HEK293 (cell line): ENCODE measurements around the gene IPO5.

Experiments used
- CTCF ChIA-PET: fragments of 350-600 bp; formaldehyde crosslinking; extraction: SDS; loops from one replicate; lab custom pipeline; 2021; ENCODE audit warnings: antibody characterized with exemption; lab: Yijun Ruan, JAX
- POLR2A ChIA-PET: fragments of 300-600 bp; formaldehyde crosslinking; extraction: SDS; loops from one replicate; lab custom pipeline; 2020; ENCODE audit warnings: antibody characterized with exemption, inconsistent platforms; lab: Yijun Ruan, JAX
- H3K27ac ChIP-seq: fragments of 200-500 bp; sonication (Bioruptor generic); 2 replicates; pipeline ENCODE4 v1.5.1; 2014; ENCODE audit warnings: low read depth, low read length, control low read depth, inconsistent platforms; ENCODE audit errors: extremely low read depth
- H3K36me3 ChIP-seq, 2 experiments: fragments of 200-500 bp in 1 of 2; sonication (Bioruptor generic) in 1 of 2; 1 replicate in 1 of 2; 2 replicates in 1 of 2; pipeline ENCODE4 v1.5.1; 2014 to 2017; ENCODE audit warnings: inconsistent platforms in 2 of 2, low read length in 2 of 2; ENCODE audit not compliant: control insufficient read depth in 2 of 2, insufficient read depth in 1 of 2
- H3K4me1 ChIP-seq: fragments of 200-500 bp; sonication (Bioruptor generic); 2 replicates; pipeline ENCODE4 v1.5.1; 2014; ENCODE audit warnings: mild to moderate bottlenecking, low read length, inconsistent platforms; ENCODE audit not compliant: control insufficient read depth, insufficient read depth
- H3K4me3 ChIP-seq: 2 replicates; pipeline ENCODE4 v1.5.1; 2011; ENCODE audit warnings: low read depth, mild to moderate bottlenecking, control low read depth, low read length, moderate library complexity
- H3K9me3 ChIP-seq: fragments of 200-500 bp; sonication (Bioruptor generic); 2 replicates; pipeline ENCODE4 v1.5.1; 2014; ENCODE audit warnings: low read depth, low read length, inconsistent platforms; ENCODE audit not compliant: control insufficient read depth, insufficient read depth
- GLIS2 ChIP-seq: fragments of 450-650 bp; formaldehyde crosslinking; IDR thresholded peaks from 2 replicates; pipeline ENCODE4 v1.5.1; 2016; ENCODE audit warnings: missing biosample characterization, missing genetic modification characterization
- KLF8 ChIP-seq: fragments of 450-650 bp; formaldehyde crosslinking; IDR thresholded peaks from 2 replicates; pipeline ENCODE4 v1.5.1; 2016; ENCODE audit warnings: missing biosample characterization, missing genetic modification characterization
- PRDM1 ChIP-seq: fragments of 450-650 bp; formaldehyde crosslinking; IDR thresholded peaks from 2 replicates; pipeline ENCODE4; 2016; ENCODE audit warnings: missing biosample characterization, missing genetic modification characterization
- PRDM6 ChIP-seq: fragments of 450-650 bp; formaldehyde crosslinking; IDR thresholded peaks from 2 replicates; pipeline ENCODE4 v1.5.1; 2017; ENCODE audit warnings: missing biosample characterization, missing genetic modification characterization
- SALL2 ChIP-seq: fragments of 450-650 bp; formaldehyde crosslinking; IDR thresholded peaks from 2 replicates; pipeline ENCODE4 v1.5.0; 2017; ENCODE audit warnings: missing biosample characterization, mild to moderate bottlenecking, missing genetic modification characterization, borderline replicate concordance
- SP7 ChIP-seq: fragments of 450-650 bp; formaldehyde crosslinking; IDR thresholded peaks from 2 replicates; pipeline ENCODE4 v1.5.1; 2016; ENCODE audit warnings: missing biosample characterization, missing genetic modification characterization
- ZBTB20 ChIP-seq: fragments of 450-650 bp; formaldehyde crosslinking; IDR thresholded peaks from 2 replicates; pipeline ENCODE4 v1.5.1; 2016; ENCODE audit warnings: missing biosample characterization, missing genetic modification characterization
- ZNF133 ChIP-seq: fragments of 450-650 bp; formaldehyde crosslinking; IDR thresholded peaks from 2 replicates; pipeline ENCODE4 v1.5.1; 2016; ENCODE audit warnings: missing biosample characterization, missing genetic modification characterization
- ZNF24 ChIP-seq: fragments of 450-650 bp; formaldehyde crosslinking; IDR thresholded peaks from 2 replicates; pipeline ENCODE4 v1.5.1; 2016; ENCODE audit warnings: missing biosample characterization, missing genetic modification characterization
- ZNF302 ChIP-seq: fragments of 450-650 bp; formaldehyde crosslinking; IDR thresholded peaks from 2 replicates; pipeline ENCODE4 v1.5.1; 2016; ENCODE audit warnings: missing biosample characterization, missing genetic modification characterization, low read depth
- ZNF311 ChIP-seq: fragments of 450-650 bp; formaldehyde crosslinking; IDR thresholded peaks from 2 replicates; pipeline ENCODE4 v1.5.1; 2017; ENCODE audit warnings: missing biosample characterization, missing genetic modification characterization, borderline replicate concordance
- ZNF341 ChIP-seq: fragments of 450-650 bp; formaldehyde crosslinking; IDR thresholded peaks from 2 replicates; pipeline ENCODE4; 2016; ENCODE audit warnings: low read depth, missing biosample characterization, missing genetic modification characterization
- ZNF548 ChIP-seq: fragments of 450-650 bp; formaldehyde crosslinking; IDR thresholded peaks from 2 replicates; pipeline ENCODE4 v1.5.1; 2016; ENCODE audit warnings: missing biosample characterization, missing genetic modification characterization
- ZNF600 ChIP-seq: fragments of 450-650 bp; formaldehyde crosslinking; IDR thresholded peaks from 2 replicates; pipeline ENCODE4 v1.5.1; 2016; ENCODE audit warnings: missing biosample characterization, missing genetic modification characterization
- ZNF664 ChIP-seq: fragments of 450-650 bp; formaldehyde crosslinking; IDR thresholded peaks from 2 replicates; pipeline ENCODE4 v1.5.1; 2016; ENCODE audit warnings: missing biosample characterization, missing genetic modification characterization
- ZNF747 ChIP-seq: fragments of 450-650 bp; formaldehyde crosslinking; IDR thresholded peaks from 2 replicates; pipeline ENCODE4 v1.5.1; 2016; ENCODE audit warnings: missing biosample characterization, missing genetic modification characterization
- ZNF785 ChIP-seq: fragments of 450-650 bp; formaldehyde crosslinking; IDR thresholded peaks from 2 replicates; pipeline ENCODE4 v1.5.1; 2016; ENCODE audit warnings: missing biosample characterization, missing genetic modification characterization
- TF ChIP-seq, protein P1 (sequence below): fragments of 450-650 bp; formaldehyde crosslinking; IDR thresholded peaks from 2 replicates; pipeline ENCODE4 v1.5.1; 2016; ENCODE audit warnings: missing biosample characterization, missing genetic modification characterization

Gene IPO5

DNA sequence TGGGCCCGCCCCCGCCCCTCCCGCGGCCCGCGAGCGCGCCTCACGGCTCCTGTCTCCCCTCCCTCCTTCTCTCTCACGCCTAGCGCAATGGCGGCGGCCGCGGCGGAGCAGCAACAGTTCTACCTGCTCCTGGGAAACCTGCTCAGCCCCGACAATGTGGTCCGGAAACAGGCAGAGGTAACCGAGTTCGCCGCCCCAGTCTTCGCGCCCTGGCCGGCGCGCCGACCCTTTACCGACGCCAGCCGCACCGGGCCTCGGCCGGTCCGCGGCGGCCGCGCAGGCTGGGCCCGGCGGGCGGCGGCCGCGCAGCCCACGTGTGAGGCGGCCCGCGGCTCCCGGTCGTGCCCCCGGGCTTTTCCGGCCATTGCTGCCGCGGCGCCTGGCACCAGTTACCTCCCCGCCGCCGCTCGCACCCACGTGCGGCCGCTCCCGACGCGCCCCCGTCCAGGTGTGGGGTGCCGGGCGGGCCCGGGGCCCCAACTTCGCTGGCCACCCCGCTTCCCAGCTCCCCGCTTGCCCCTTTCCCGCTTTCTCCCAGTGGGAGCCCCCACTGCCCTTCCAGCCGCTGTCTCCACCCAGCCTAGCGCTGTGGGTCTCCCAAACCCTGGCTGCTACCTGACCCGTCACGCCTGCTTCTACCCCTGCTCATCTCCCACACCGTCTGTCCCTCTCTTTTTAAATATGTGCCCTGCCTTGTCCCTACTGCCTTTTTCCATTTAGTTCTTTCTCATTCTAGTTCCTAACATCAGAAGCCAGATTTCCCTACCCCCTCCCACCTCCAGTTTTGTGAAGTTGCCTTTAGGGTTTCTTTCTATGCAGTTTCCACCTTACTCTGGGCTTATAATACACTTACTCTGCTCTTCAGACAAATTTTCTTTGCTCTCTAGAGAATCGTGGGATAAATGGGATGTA is 23.4 kb downstream of the IPO5 start (continued):
- TF ChIP-seq GLIS2 (tag by site-specific recombination) (peak; percentile 62; the same call in 1 of the 2 replicates), ZNF600 (tag by site-specific recombination) (peak; percentile 58; the same call in 1 of the 2 replicates), ZNF664 (tag by site-specific recombination) (no peak), ZNF548 (tag by site-specific recombination) (no peak)

DNA sequence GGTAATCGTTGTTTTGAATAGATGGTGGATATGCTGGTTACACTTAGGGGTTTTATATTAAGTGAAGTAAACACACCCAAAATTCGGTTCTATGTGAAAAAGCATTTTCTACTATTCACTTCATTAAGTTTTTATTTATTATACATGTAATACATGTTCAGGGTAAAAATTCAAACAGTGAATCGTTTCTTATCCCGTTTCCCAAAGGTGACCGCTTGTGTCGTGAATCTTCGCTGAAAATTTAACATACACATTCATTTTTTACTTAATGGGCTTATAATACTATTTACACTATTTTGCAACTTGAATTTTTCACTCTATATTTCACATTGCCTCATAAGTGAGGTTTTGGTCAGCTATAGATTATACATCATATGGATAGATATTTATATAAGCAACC is 24.5 kb downstream of the IPO5 start:
- TF ChIP-seq ZBTB20 (peak; percentile 68), ZNF24 (tag by site-specific recombination) (no peak)
- POLR2A ChIA-PET = no interaction called here
- CTCF ChIA-PET = no interaction called here
- Histone ChIP-seq H3K4me1 (peaks cover 5% of the 10 kb centered on the region; the same call in 1 of the 2 replicates), H3K36me3 (peaks cover 3 to 21% of the 10 kb centered on the region in 2 experiments; a peak in 2 of 3 replicates), H3K27ac (no peak overlapping the region), H3K4me3 (peak overlapping the region; percentile 70), H3K9me3 (no peaks in the 10 kb centered on the region)

- Histone ChIP-seq H3K27ac (no peak overlapping the region), H3K4me1 (peaks cover 5% of the 10 kb centered on the region; the same call in 1 of the 2 replicates), H3K4me3 (no peak overlapping the region), H3K9me3 (no peaks in the 10 kb centered on the region), H3K36me3 (peaks cover 8 to 25% of the 10 kb centered on the region in 2 experiments)
- CTCF ChIA-PET = interaction anchor here (0.6 kb wide), 1 partner anchor 766 kb away, joined by 3 read pairs; no protein-coding TSS in a partner anchor
- POLR2A ChIA-PET = no interaction called here
- 0 out of 2 replicates have a peak, but pooled peaks have one; percentile 23 for TF ChIP-seq PRDM1 (tag by site-specific recombination)
- TF ChIP-seq PRDM6 (tag by site-specific recombination) = peak; percentile 64
- no peak for TF ChIP-seq ZNF311 (tag by site-specific recombination)
- TF ChIP-seq SALL2 = no peak
Observed at GRCh38 chr13:97978651-97979050, 25.2 kb downstream of the IPO5 start.

DNA sequence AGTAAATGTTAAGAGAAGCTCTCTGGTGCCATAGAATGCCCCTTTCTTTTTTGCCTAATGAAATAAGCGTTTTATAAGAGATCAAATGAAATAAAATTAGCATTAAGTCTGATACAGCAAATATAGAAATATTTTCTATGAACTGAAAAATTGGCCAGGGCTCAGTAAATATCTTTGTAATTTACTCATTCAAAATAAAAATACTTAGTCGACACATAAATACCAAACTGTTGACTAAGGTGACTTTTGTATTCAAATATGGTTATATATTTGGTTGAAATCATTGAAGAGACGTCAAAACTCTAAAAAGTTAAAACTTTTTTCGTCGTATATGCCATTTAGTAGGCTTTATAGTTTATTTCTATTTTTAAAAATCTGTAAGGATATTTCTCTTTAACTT is 25.6 kb downstream of the IPO5 start:
- no peaks in the 10 kb centered on the region for H3K9me3 ChIP-seq
- ChIA-PET POLR2A (no interaction called here), CTCF (interaction anchor here (0.6 kb wide), 1 partner anchor 767 kb away, joined by 3 read pairs; no protein-coding TSS in a partner anchor)
- peaks cover 12 to 26% of the 10 kb centered on the region in 2 experiments for H3K36me3 ChIP-seq
- TF ChIP-seq ZNF133 (tag by site-specific recombination) (no peak), ZNF747 (tag by site-specific recombination) (no peak), KLF8 (no peak), ZNF785 (tag by site-specific recombination) (no peak), ZNF302 (no peak), ZNF341 (tag by site-specific recombination) (no peak), SP7 (tag by site-specific recombination) (no peak), ZNF600 (tag by site-specific recombination) (no peak)
- TF ChIP-seq, protein P1, sequence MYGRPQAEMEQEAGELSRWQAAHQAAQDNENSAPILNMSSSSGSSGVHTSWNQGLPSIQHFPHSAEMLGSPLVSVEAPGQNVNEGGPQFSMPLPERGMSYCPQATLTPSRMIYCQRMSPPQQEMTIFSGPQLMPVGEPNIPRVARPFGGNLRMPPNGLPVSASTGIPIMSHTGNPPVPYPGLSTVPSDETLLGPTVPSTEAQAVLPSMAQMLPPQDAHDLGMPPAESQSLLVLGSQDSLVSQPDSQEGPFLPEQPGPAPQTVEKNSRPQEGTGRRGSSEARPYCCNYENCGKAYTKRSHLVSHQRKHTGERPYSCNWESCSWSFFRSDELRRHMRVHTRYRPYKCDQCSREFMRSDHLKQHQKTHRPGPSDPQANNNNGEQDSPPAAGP = no peak
- TF ChIP-seq, all 188 proteins: peak for 0
- Histone ChIP-seq H3K4me3 (no peak overlapping the region), H3K27ac (no peak overlapping the region), H3K4me1 (peaks cover 5% of the 10 kb centered on the region; the same call in 1 of the 2 replicates)
